B cell (primary cell): ENCODE measurements around the gene ZNF273. TPM values are rescaled to one million over a fixed set of nuclear protein-coding genes. Genes with fewer than 3 reads are reported as not detected.
"Not testable (repeated sequence)": the region's sequence is repeated elsewhere in the genome, so short reads cannot be mapped to it uniquely, and the experiment has no call there.

ENCODE experiments used
- ATAC-seq: fragments of 200-7000 bp; cut with Tn5 transposase; one replicate; pipeline ENCODE4 v1.10.0; 2021; ENCODE audit warnings: low read depth, mild to moderate bottlenecking, moderate number of reproducible peaks, moderate library complexity
- CTCF ChIA-PET: fragments of 350-600 bp; sonication (Branson Sonifier 250); formaldehyde crosslinking; loops from one replicate; lab custom pipeline; 2021; ENCODE audit warnings: antibody characterized with exemption, inconsistent platforms; lab: Charles Lee
- POLR2A ChIA-PET: fragments of 350-600 bp; sonication (Branson Sonifier 250); formaldehyde crosslinking; loops from one replicate; lab custom pipeline; 2021; ENCODE audit warnings: antibody characterized with exemption; lab: Charles Lee
- DNase-seq: peaks from one replicate; pipeline ENCODE4 v3.0.0; 2013
- H2AFZ ChIP-seq: 2 replicates; pipeline ENCODE4 v1.6.1; 2012; ENCODE audit warnings: mild to moderate bottlenecking, low read depth, low read length; ENCODE audit not compliant: insufficient read depth, poor library complexity, severe bottlenecking
- H3K27ac ChIP-seq, 2 donors: 1 replicate in 1 of 2; 2 replicates in 1 of 2; pipeline ENCODE4 v1.5.1; 2012 to 2013; ENCODE audit warnings: low read length in 2 of 2, mild to moderate bottlenecking in 2 of 2, moderate library complexity in 1 of 2
- H3K27me3 ChIP-seq, 4 experiments: fragments of 200-600 bp in 1 of 4; sonication (generic) in 1 of 4; replicated peaks in 1 of 4; 1 replicate in 2 of 4; 2 replicates in 2 of 4; pipeline versions ENCODE4 v1.6.1 to v1.7.0; 2013 to 2016; ENCODE audit warnings: low read length in 3 of 4, mild to moderate bottlenecking in 2 of 4, mixed read lengths in 1 of 4, moderate library complexity in 1 of 4; ENCODE audit not compliant: insufficient read depth in 4 of 4, control insufficient read depth in 3 of 4; ENCODE audit errors: control extremely low read depth in 1 of 4
- H3K36me3 ChIP-seq, 2 experiments: replicated peaks in 1 of 2; 1 replicate in 1 of 2; 2 replicates in 1 of 2; pipeline versions ENCODE4 v1.6.1 to v1.7.1; 2013; ENCODE audit warnings: low read length in 1 of 2; ENCODE audit not compliant: insufficient read depth in 2 of 2, control insufficient read depth in 1 of 2; ENCODE audit errors: control extremely low read depth in 1 of 2, extremely low read depth in 1 of 2
- H3K4me1 ChIP-seq, 2 donors: fragments of 200-600 bp in 1 of 2; sonication (generic) in 1 of 2; 1 replicate in 1 of 2; 2 replicates in 1 of 2; pipeline versions ENCODE4 v1.5.1 to v1.6.1; 2013 to 2017; ENCODE audit warnings: low read length in 2 of 2; ENCODE audit not compliant: control insufficient read depth in 2 of 2, insufficient read depth in 2 of 2
- H3K4me2 ChIP-seq: replicated peaks from 2 replicates; pipeline ENCODE3; 2012; ENCODE audit warnings: mild to moderate bottlenecking, low read depth, low read length; ENCODE audit not compliant: poor library complexity, severe bottlenecking
- H3K4me3 ChIP-seq, 5 experiments: fragments of 200-600 bp in 1 of 5; sonication (generic) in 1 of 5; 1 replicate in 3 of 5; 2 replicates in 2 of 5; pipeline versions ENCODE4 v1.5.1 to v1.7.0; 2011 to 2016; ENCODE audit warnings: low read length in 4 of 5, mild to moderate bottlenecking in 4 of 5, low read depth in 2 of 5, control low read depth in 1 of 5, moderate library complexity in 1 of 5; ENCODE audit not compliant: insufficient read depth in 1 of 5; ENCODE audit errors: control extremely low read depth in 1 of 5, extremely low read depth in 1 of 5
- H3K79me2 ChIP-seq: fragments of 200-600 bp; sonication (generic); one replicate; pipeline ENCODE4 v1.6.0; 2016; ENCODE audit warnings: low read length; ENCODE audit not compliant: control insufficient read depth, insufficient read depth
- H3K9ac ChIP-seq: fragments of 200-600 bp; sonication (generic); 2 replicates; pipeline ENCODE4 v1.6.1; 2017; ENCODE audit warnings: mild to moderate bottlenecking, low read length, moderate library complexity
- H3K9me3 ChIP-seq, 3 donors: one replicate each; pipeline versions ENCODE4 v1.6.1 to v1.7.1; 2013; ENCODE audit warnings: low read length in 2 of 3; ENCODE audit not compliant: control insufficient read depth in 2 of 3, insufficient read depth in 1 of 3; ENCODE audit errors: control extremely low read depth in 1 of 3
- H4K20me1 ChIP-seq: 2 replicates; pipeline ENCODE4 v1.6.0; 2012; ENCODE audit warnings: mild to moderate bottlenecking, low read length; ENCODE audit not compliant: insufficient read depth, control insufficient read depth, poor library complexity, severe bottlenecking
- H3K27ac Mint-ChIP-seq: one replicate; pipeline ENCODE4 v1.8.0; 2021; ENCODE audit warnings: mixed read lengths
- H3K27me3 Mint-ChIP-seq: one replicate; pipeline ENCODE4 v1.8.0; 2021; ENCODE audit warnings: mixed read lengths
- H3K4me1 Mint-ChIP-seq: one replicate; pipeline ENCODE4 v1.8.0; 2021; ENCODE audit warnings: mixed read lengths
- H3K4me3 Mint-ChIP-seq: one replicate; pipeline ENCODE4 v1.8.0; 2021; ENCODE audit warnings: mixed read lengths
- H3K9me3 Mint-ChIP-seq: one replicate; pipeline ENCODE4 v1.8.0; 2022; ENCODE audit warnings: mixed read lengths; ENCODE audit not compliant: insufficient read depth
- EZH2 ChIP-seq: IDR thresholded peaks from 2 replicates; pipeline ENCODE4 v1.6.1; 2012; ENCODE audit warnings: borderline replicate concordance, low read depth, mild to moderate bottlenecking, moderate library complexity, low read length; ENCODE audit not compliant: insufficient read depth, poor library complexity, severe bottlenecking
- WGBS: methylation state at CpG from one replicate; pipeline ENCODE4 v1.1.5; 2013; ENCODE audit warnings: missing lambda C conversion rate; ENCODE audit not compliant: insufficient coverage; 5-methylcytosine and 5-hydroxymethylcytosine counted together
- intact Hi-C: fragments of 100-400 bp; cut with micrococcal nuclease; formaldehyde crosslinking; loops from one replicate; pipeline ENCODE4 v1.10.0; 2022
- polyA plus RNA-seq: library from polyadenylated mRNA; depleted of rRNA; stranded (reverse); fragments of >200 nt; gene quantifications from 2 replicates; pipeline ENCODE4 v1.2.3, GENCODE V29; 2012
- total RNA-seq, 2 donors: library from RNA; stranded (reverse); fragments of 120-200 nt in 1 of 2; gene quantifications; 1 replicate in 1 of 2; 2 replicates in 1 of 2; pipeline versions ENCODE4 v1.2.3 to v1.2.4, GENCODE V29; 2013 to 2022
- TF ChIP-seq, protein P1 (sequence below): fragments of 200-600 bp; IDR thresholded peaks from one replicate; pipeline ENCODE4 v1.8.0; 2022; ENCODE audit warnings: antibody characterized with exemption, mild to moderate bottlenecking

ZNF273 gene
- total and polyA plus RNA-seq, 2 donors (not counting 1 experiment from before 2014, with no cell fraction given): 3.8 to 12.7 TPM

GRCh38 chr7:64888901-64889685 is 14.0 kb upstream of the ZNF273 start:
- H3K27ac ChIP-seq: no peak overlapping the region
- no peaks in the 10 kb centered on the region for H3K36me3 ChIP-seq
- peak overlapping the region; percentile 93 for H3K4me3 Mint-ChIP-seq
- no peak for DNase-seq
- no peak overlapping the region for H3K27ac Mint-ChIP-seq
- no peaks in the 10 kb centered on the region for H3K79me2 ChIP-seq
- H3K9me3 ChIP-seq: peaks cover 0 to 12% (median 0%) of the 10 kb centered on the region in 3 donors
- H3K27me3 Mint-ChIP-seq: peaks cover 40% of the 10 kb centered on the region
- TF ChIP-seq, protein P1, sequence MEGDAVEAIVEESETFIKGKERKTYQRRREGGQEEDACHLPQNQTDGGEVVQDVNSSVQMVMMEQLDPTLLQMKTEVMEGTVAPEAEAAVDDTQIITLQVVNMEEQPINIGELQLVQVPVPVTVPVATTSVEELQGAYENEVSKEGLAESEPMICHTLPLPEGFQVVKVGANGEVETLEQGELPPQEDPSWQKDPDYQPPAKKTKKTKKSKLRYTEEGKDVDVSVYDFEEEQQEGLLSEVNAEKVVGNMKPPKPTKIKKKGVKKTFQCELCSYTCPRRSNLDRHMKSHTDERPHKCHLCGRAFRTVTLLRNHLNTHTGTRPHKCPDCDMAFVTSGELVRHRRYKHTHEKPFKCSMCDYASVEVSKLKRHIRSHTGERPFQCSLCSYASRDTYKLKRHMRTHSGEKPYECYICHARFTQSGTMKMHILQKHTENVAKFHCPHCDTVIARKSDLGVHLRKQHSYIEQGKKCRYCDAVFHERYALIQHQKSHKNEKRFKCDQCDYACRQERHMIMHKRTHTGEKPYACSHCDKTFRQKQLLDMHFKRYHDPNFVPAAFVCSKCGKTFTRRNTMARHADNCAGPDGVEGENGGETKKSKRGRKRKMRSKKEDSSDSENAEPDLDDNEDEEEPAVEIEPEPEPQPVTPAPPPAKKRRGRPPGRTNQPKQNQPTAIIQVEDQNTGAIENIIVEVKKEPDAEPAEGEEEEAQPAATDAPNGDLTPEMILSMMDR: no peak
- TF ChIP-seq EZH2: no peak
- peak overlapping the region; percentile 36 to 60 (median 57) for H3K4me3 ChIP-seq
- no peaks in the 10 kb centered on the region for H4K20me1 ChIP-seq
- peaks cover 0 to 61% (median 28%) of the 10 kb centered on the region in 4 experiments for H3K27me3 ChIP-seq
- H3K9ac ChIP-seq: peak overlapping the region; percentile 70
- POLR2A ChIA-PET: no interaction called here
- H3K9me3 Mint-ChIP-seq: no peaks in the 10 kb centered on the region
- intact Hi-C loops: no loop called here
- H3K4me1 ChIP-seq: peaks cover 22% of the 10 kb centered on the region in 2 donors
- peak; percentile 37 for ATAC-seq
- CTCF ChIA-PET: interaction anchor here (0.7 kb wide), 1 partner anchor 12 kb away, joined by 3 read pairs; no protein-coding TSS in a partner anchor
- H2AFZ ChIP-seq: peak overlapping the region; percentile 71
- H3K4me2 ChIP-seq: peak overlapping the region; percentile 98
- WGBS: 5% methylated on average over 60 of the region's 60 CpGs
- H3K4me1 Mint-ChIP-seq: peaks cover 13% of the 10 kb centered on the region

- Mint-ChIP-seq H3K4me3 (peak overlapping the region; percentile 55), H3K9me3 (no peaks in the 10 kb centered on the region), H3K27me3 (peaks cover 34% of the 10 kb centered on the region), H3K27ac (no peak overlapping the region), H3K4me1 (peaks cover 13% of the 10 kb centered on the region)
- no peak for ATAC-seq
- ChIA-PET CTCF (no interaction called here), POLR2A (no interaction called here)
- H3K9ac ChIP-seq: peak overlapping the region; percentile 70
- peaks cover 0 to 55% (median 25%) of the 10 kb centered on the region in 4 experiments for H3K27me3 ChIP-seq
- no peak for TF ChIP-seq EZH2
- TF ChIP-seq, protein P1: no peak
- no peaks in the 10 kb centered on the region for H3K79me2 ChIP-seq
- intact Hi-C loops: no loop called here
- H4K20me1 ChIP-seq: no peaks in the 10 kb centered on the region
- peak; percentile 19 for DNase-seq
- peak overlapping the region; percentile 71 for H2AFZ ChIP-seq
- peaks cover 22% of the 10 kb centered on the region in 2 donors for H3K4me1 ChIP-seq
- H3K27ac ChIP-seq: no peak overlapping the region
- no peaks in the 10 kb centered on the region for H3K36me3 ChIP-seq
- peaks cover 0 to 12% (median 0%) of the 10 kb centered on the region in 3 donors for H3K9me3 ChIP-seq
- H3K4me3 ChIP-seq: peak overlapping the region in 1 of 5 experiments; percentile 52
- H3K4me2 ChIP-seq: peak overlapping the region; percentile 98
- WGBS: 26% methylated on average over 17 of the region's 18 CpGs
Observed at GRCh38 chr7:64889686-64890162, 13.3 kb upstream of the ZNF273 start.

DNA sequence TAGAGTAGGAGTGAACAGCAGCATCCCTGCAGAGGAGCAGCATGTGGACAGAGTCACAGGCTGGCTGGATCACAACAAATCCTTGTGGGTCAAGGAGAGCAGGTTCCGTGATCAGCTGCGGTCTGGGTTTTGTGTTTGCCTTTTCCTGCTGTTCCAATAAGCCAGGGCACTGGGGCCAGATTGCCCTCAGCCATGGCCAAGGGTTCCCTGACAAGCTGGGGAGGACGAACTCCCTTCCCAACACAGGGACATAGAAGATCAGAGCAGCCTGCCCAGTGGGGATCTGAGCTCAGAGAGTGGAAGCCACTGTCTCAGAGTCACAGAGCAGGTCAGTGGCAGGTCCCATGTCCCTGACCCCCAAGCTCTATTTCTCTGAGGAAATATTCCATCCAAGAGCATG is 12.8 kb upstream of the ZNF273 start:
- peaks cover 22% of the 10 kb centered on the region in 2 donors for H3K4me1 ChIP-seq
- CTCF ChIA-PET, intact Hi-C loops, POLR2A ChIA-PET, H3K27ac ChIP-seq, H3K4me2 ChIP-seq, H3K4me3 ChIP-seq, H3K27ac Mint-ChIP-seq, H3K79me2 ChIP-seq, H3K9me3 Mint-ChIP-seq, ATAC-seq, H3K9ac ChIP-seq, H4K20me1 ChIP-seq, H2AFZ ChIP-seq, H3K4me3 Mint-ChIP-seq, H3K36me3 ChIP-seq, DNase-seq: not testable (repeated sequence)
- H3K27me3 ChIP-seq: peaks cover 0 to 51% (median 25%) of the 10 kb centered on the region in 4 experiments
- WGBS: 83% methylated on average over 1 of the region's 3 CpGs
- Mint-ChIP-seq H3K4me1 (peaks cover 13% of the 10 kb centered on the region), H3K27me3 (peaks cover 29% of the 10 kb centered on the region)
- peaks cover 0 to 12% (median 0%) of the 10 kb centered on the region in 3 donors for H3K9me3 ChIP-seq
